Endothelial cell of umbilical vein (primary cell): ENCODE measurements around the gene KCNC1. TPM values are rescaled to one million over a fixed set of nuclear protein-coding genes. Genes with fewer than 3 reads are reported as not detected.

Experiments used
- BruUV-seq: library from RNA; stranded (reverse); fragments of 400-500 nt; replicated peaks from 2 replicates; lab custom pipeline; 2021; lab: Mats Ljungman, UMichigan
- CTCF ChIA-PET: fragments of 300-600, 350-600 bp; sonication (Branson Sonifier 250); formaldehyde crosslinking; loops from one replicate; lab custom pipeline; 2021; ENCODE audit warnings: antibody characterized with exemption, inconsistent platforms; lab: Charles Lee
- POLR2A ChIA-PET: fragments of 300-600, 350-600 bp; sonication (Branson Sonifier 250); formaldehyde crosslinking; loops from one replicate; lab custom pipeline; 2021; ENCODE audit warnings: antibody characterized with exemption, inconsistent platforms; lab: Charles Lee
- DNase-seq: peaks from one replicate; pipeline ENCODE4 v3.0.0-alpha.2; 2011; ENCODE audit warnings: low read depth, low spot score
- FAIRE-seq: peaks from 2 replicates; lab custom pipeline; 2011; peaks lifted over from hg19 to GRCh38; lab: Jason Lieb, UNC
- H2AFZ ChIP-seq: 2 replicates; pipeline ENCODE4 v1.6.0; 2012; ENCODE audit warnings: low read depth, low read length, control low read depth, inconsistent platforms
- H3K27ac ChIP-seq: 2 replicates; pipeline ENCODE4 v1.5.1; 2011; ENCODE audit warnings: low read depth, mild to moderate bottlenecking, control low read depth, low read length, moderate library complexity; ENCODE audit not compliant: insufficient read depth
- H3K27me3 ChIP-seq, 2 experiments: 2 replicates each; pipeline versions ENCODE4 v1.6.0 to v1.6.1; 2011; ENCODE audit warnings: low read length in 2 of 2, mixed read lengths in 1 of 2; ENCODE audit not compliant: control insufficient read depth in 2 of 2, insufficient read depth in 2 of 2
- H3K36me3 ChIP-seq, 2 experiments: 2 replicates in 1 of 2; 3 replicates in 1 of 2; pipeline ENCODE4 v1.5.1; 2011; ENCODE audit warnings: low read length in 2 of 2, mild to moderate bottlenecking in 1 of 2, moderate library complexity in 1 of 2; ENCODE audit not compliant: control insufficient read depth in 2 of 2, insufficient read depth in 2 of 2; ENCODE audit errors: extremely low read depth in 1 of 2
- H3K4me1 ChIP-seq: 3 replicates; pipeline ENCODE4 v1.5.1; 2011; ENCODE audit warnings: mild to moderate bottlenecking, low read length; ENCODE audit not compliant: control insufficient read depth, insufficient read depth; ENCODE audit errors: extremely low read depth
- H3K4me2 ChIP-seq: 2 replicates; pipeline ENCODE4 v1.6.1; 2011; ENCODE audit warnings: low read length, control low read depth, mixed read lengths; ENCODE audit not compliant: insufficient read depth
- H3K4me3 ChIP-seq, 3 experiments: fragments of 200-600 bp in 1 of 3; sonication (generic), shearing (Covaris generic) in 1 of 3; replicated peaks in 1 of 3; 2 replicates each; pipeline ENCODE4 v1.5.1; 2011 to 2016; ENCODE audit warnings: control low read depth in 3 of 3, low read length in 3 of 3, mild to moderate bottlenecking in 2 of 3, inconsistent platforms in 1 of 3, low read depth in 1 of 3, moderate library complexity in 1 of 3; ENCODE audit not compliant: insufficient read depth in 1 of 3
- H3K79me2 ChIP-seq: 2 replicates; pipeline ENCODE4 v1.6.0; 2012; ENCODE audit warnings: low read length, inconsistent platforms; ENCODE audit not compliant: control insufficient read depth, insufficient read depth
- H3K9ac ChIP-seq: replicated peaks from 2 replicates; pipeline ENCODE3; 2011; ENCODE audit warnings: low read length, control low read depth; ENCODE audit not compliant: insufficient read depth; ENCODE audit errors: extremely low read depth
- H3K9me1 ChIP-seq: replicated peaks from 3 replicates; pipeline ENCODE4 v1.6.0; 2011; ENCODE audit warnings: mild to moderate bottlenecking, low read length; ENCODE audit not compliant: control insufficient read depth, insufficient read depth; ENCODE audit errors: extremely low read depth
- H3K9me3 ChIP-seq: replicated peaks from 2 replicates; pipeline ENCODE4 v1.5.1; 2012; ENCODE audit warnings: low read length, inconsistent platforms; ENCODE audit not compliant: control insufficient read depth, insufficient read depth
- H4K20me1 ChIP-seq: replicated peaks from 2 replicates; pipeline ENCODE3; 2011; ENCODE audit warnings: mild to moderate bottlenecking, low read length; ENCODE audit not compliant: control insufficient read depth, insufficient read depth; ENCODE audit errors: extremely low read depth
- EZH2 ChIP-seq: IDR thresholded peaks from 2 replicates; pipeline ENCODE4 v1.6.1; 2012; ENCODE audit warnings: borderline replicate concordance, low read depth, mild to moderate bottlenecking, moderate library complexity, low read length, inconsistent platforms; ENCODE audit not compliant: severe bottlenecking
- FOS ChIP-seq: IDR thresholded peaks from 2 replicates; pipeline ENCODE4 v1.6.1; 2011; ENCODE audit warnings: mild to moderate bottlenecking, low read length, moderate library complexity, borderline replicate concordance; ENCODE audit not compliant: insufficient read depth
- GATA2 ChIP-seq: IDR thresholded peaks from 2 replicates; pipeline ENCODE4 v1.7.0; 2011; ENCODE audit warnings: low read depth, mild to moderate bottlenecking, moderate library complexity, mixed read lengths, low read length; ENCODE audit not compliant: insufficient read length, insufficient read depth
- JUN ChIP-seq: IDR thresholded peaks from 2 replicates; pipeline ENCODE4 v1.6.1; 2011; ENCODE audit warnings: borderline replicate concordance, low read depth; ENCODE audit not compliant: insufficient read length, insufficient read depth
- MYC ChIP-seq: IDR thresholded peaks from one replicate; pipeline ENCODE4 v1.6.1; 2011; ENCODE audit warnings: mild to moderate bottlenecking, low read depth, low read length
- POLR2A ChIP-seq: IDR thresholded peaks from 2 replicates; pipeline ENCODE4 v1.6.1; 2012; ENCODE audit warnings: low read depth, mild to moderate bottlenecking, control low read depth, low read length
- POLR2AphosphoS5 ChIP-seq: IDR thresholded peaks from 2 replicates; pipeline ENCODE4 v1.6.1; 2012; ENCODE audit warnings: low read depth, mild to moderate bottlenecking, control low read depth, low read length, moderate library complexity; ENCODE audit not compliant: insufficient read depth
- dilution Hi-C: fragments of 300-500 bp; cut with MboI; formaldehyde crosslinking; loops from one replicate; pipeline ENCODE4 v1.15.0; 2019; ENCODE audit warnings: low sequenced_read_pairs; ENCODE audit not compliant: extremely low pct_ligation_motif_present
- intact Hi-C: fragments of 100-400 bp; cut with micrococcal nuclease; formaldehyde crosslinking; loops from one replicate; pipeline ENCODE4 v1.10.0; 2022
- polyA plus RNA-seq, 4 experiments: library from polyadenylated mRNA; depleted of rRNA in 3 of 4; stranded (reverse) in 3 of 4; unstranded in 1 of 4; fragments of >200 nt; gene quantifications; 2 replicates each; pipeline versions ENCODE4 v1.2.1 to v1.2.3, GENCODE V29; 2011 to 2012; ENCODE audit warnings: missing spikeins in 1 of 4
- total RNA-seq: library from RNA; stranded (reverse); gene quantifications from 2 replicates; pipeline ENCODE4 v1.2.3, GENCODE V29; 2021
- TF ChIP-seq, protein P1 (sequence below): IDR thresholded peaks from 2 replicates; pipeline ENCODE4 v1.6.1; 2011; ENCODE audit not compliant: insufficient read depth, insufficient read length
- TF ChIP-seq, protein P2 (sequence below), 2 donors: IDR thresholded peaks; 1 replicate in 1 of 2; 2 replicates in 1 of 2; pipeline ENCODE4 v1.5.1; 2011; ENCODE audit warnings: low read length in 2 of 2, mild to moderate bottlenecking in 2 of 2, moderate library complexity in 2 of 2, control low read depth in 1 of 2, inconsistent platforms in 1 of 2, low read depth in 1 of 2; ENCODE audit not compliant: insufficient read depth in 1 of 2; ENCODE audit errors: extremely low read depth in 1 of 2

The KCNC1 gene
- total and polyA plus RNA-seq, 2 donors (not counting 3 experiments of a cell fraction or from before 2014, with no cell fraction given), result not detected

DNA sequence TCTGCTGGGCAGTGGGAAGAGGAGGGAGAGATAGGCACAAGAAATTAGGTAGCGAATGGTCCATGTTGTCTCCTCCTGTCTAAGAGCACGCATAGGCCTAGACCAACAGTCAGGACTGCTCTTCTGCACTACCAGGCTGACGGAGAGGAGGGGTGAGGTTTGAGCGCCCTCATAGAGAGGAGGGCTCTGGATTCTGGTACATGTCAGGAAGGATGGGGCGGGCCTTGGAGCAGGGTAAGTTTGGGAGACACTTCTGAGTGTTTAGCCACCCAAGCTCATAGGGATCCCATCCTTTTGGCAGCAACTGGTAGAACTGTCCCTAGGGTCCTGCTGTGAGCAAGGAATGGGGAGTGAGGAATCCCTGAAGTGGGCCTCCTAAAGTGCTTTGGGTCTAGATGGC lies 60.4 kb downstream of the KCNC1 start:
- H3K27ac ChIP-seq, result no peak overlapping the region
- H3K9me3 ChIP-seq, result no peaks in the 10 kb centered on the region
- no peaks in the 10 kb centered on the region for H3K79me2 ChIP-seq
- TF ChIP-seq POLR2AphosphoS5, result no peak
- TF ChIP-seq, protein P1, sequence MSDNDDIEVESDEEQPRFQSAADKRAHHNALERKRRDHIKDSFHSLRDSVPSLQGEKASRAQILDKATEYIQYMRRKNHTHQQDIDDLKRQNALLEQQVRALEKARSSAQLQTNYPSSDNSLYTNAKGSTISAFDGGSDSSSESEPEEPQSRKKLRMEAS, result no peak
- TF ChIP-seq EZH2, result no peak
- TF ChIP-seq, protein P2, sequence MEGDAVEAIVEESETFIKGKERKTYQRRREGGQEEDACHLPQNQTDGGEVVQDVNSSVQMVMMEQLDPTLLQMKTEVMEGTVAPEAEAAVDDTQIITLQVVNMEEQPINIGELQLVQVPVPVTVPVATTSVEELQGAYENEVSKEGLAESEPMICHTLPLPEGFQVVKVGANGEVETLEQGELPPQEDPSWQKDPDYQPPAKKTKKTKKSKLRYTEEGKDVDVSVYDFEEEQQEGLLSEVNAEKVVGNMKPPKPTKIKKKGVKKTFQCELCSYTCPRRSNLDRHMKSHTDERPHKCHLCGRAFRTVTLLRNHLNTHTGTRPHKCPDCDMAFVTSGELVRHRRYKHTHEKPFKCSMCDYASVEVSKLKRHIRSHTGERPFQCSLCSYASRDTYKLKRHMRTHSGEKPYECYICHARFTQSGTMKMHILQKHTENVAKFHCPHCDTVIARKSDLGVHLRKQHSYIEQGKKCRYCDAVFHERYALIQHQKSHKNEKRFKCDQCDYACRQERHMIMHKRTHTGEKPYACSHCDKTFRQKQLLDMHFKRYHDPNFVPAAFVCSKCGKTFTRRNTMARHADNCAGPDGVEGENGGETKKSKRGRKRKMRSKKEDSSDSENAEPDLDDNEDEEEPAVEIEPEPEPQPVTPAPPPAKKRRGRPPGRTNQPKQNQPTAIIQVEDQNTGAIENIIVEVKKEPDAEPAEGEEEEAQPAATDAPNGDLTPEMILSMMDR (IDR thresholded peaks at IDR 0.05; ENCODE audit: extremely low read depth in 1 of 2, insufficient read depth in 1 of 2, low read depth in 1 of 2, low read length in 2 of 2), result no peak
- TF ChIP-seq GATA2, result no peak
- no peak for TF ChIP-seq POLR2A
- no peak for TF ChIP-seq MYC
- no peak for TF ChIP-seq FOS
- no peak for TF ChIP-seq JUN
- no peaks in the 10 kb centered on the region for H3K9me1 ChIP-seq
- no peak overlapping the region for H3K4me2 ChIP-seq
- H3K4me1 ChIP-seq, result no peaks in the 10 kb centered on the region
- no peaks in the 10 kb centered on the region for H3K36me3 ChIP-seq
- BruUV-seq, result no TSS peak
- H3K4me3 ChIP-seq, result no peak overlapping the region
- no peaks in the 10 kb centered on the region for H3K27me3 ChIP-seq
- H3K9ac ChIP-seq, result no peak overlapping the region
- CTCF ChIA-PET, result no interaction called here
- no peaks in the 10 kb centered on the region for H4K20me1 ChIP-seq
- POLR2A ChIA-PET, result no interaction called here
- DNase-seq, result no peak
- intact Hi-C loops (no loop called here), dilution Hi-C loops (no loop called here)
- FAIRE-seq, result no peak
- no peak overlapping the region for H2AFZ ChIP-seq
